ENCODE data around the gene ARFIP1.

- TF ChIP-seq CTCF (conservative IDR thresholded peaks at IDR 0.05) (no peak), ZFX (IDR thresholded peaks at IDR 0.05) (no peak)
These were observed 44.8 kb downstream of the ARFIP1 start for GRCh38 chr4:152824561-152824960.

Measured in C4-2B (cell line).